HepG2 (cell line): ENCODE data around the gene CSMD2. TPM values are rescaled to one million over a fixed set of nuclear protein-coding genes. Genes with fewer than 3 reads are reported as not detected.

ENCODE experiments used
- ATAC-seq: fragments of 200-7000 bp; cut with Tn5 transposase; 3 replicates; pipeline ENCODE4 v1.9.1; 2020; ENCODE audit warnings: mild to moderate bottlenecking, moderate library complexity
- BruUV-seq: library from RNA; stranded (reverse); fragments of 400-500 nt; replicated peaks from 2 replicates; lab custom pipeline; 2021; lab: Mats Ljungman, UMichigan
- CTCF ChIA-PET: fragments of 300-600 bp; formaldehyde crosslinking; extraction: SDS; loops from one replicate; lab custom pipeline; 2021; ENCODE audit warnings: low total read pairs, inconsistent platforms, low intra/inter-chr PET ratio; lab: Yijun Ruan, JAX
- POLR2A ChIA-PET: fragments of 350-600 bp; sonication (Branson Sonifier 250); formaldehyde crosslinking; loops from one replicate; lab custom pipeline; 2020; ENCODE audit warnings: antibody characterized with exemption, inconsistent platforms; lab: Yijun Ruan, JAX
- DNase-seq: peaks from one replicate; pipeline ENCODE4 v3.0.0-alpha.2; 2015; ENCODE audit warnings: low spot score
- FAIRE-seq: peaks from 3 replicates; lab custom pipeline; 2011; peaks lifted over from hg19 to GRCh38; lab: Jason Lieb, UNC
- H2AFZ ChIP-seq: one replicate; pipeline ENCODE4 v1.6.1; 2011; ENCODE audit warnings: low read length, inconsistent platforms
- H3K27ac ChIP-seq: fragments of 300-600 bp; 3 replicates; pipeline ENCODE4 v1.8.0; 2011; ENCODE audit warnings: mixed run types, mild to moderate bottlenecking, mixed read lengths, low read length, inconsistent platforms; ENCODE audit not compliant: insufficient read depth; ENCODE audit errors: extremely low read length
- H3K27me3 ChIP-seq, 2 experiments: fragments of 200-600 bp in 1 of 2; 2 replicates in 1 of 2; 3 replicates in 1 of 2; pipeline versions ENCODE4 v1.6.0 to v1.8.0; 2011; ENCODE audit warnings: low read length in 2 of 2, mild to moderate bottlenecking in 2 of 2, moderate library complexity in 2 of 2, inconsistent platforms in 1 of 2; ENCODE audit not compliant: insufficient read depth in 2 of 2, control insufficient read depth in 1 of 2
- H3K36me3 ChIP-seq, 2 experiments: fragments of 200-600 bp in 1 of 2; replicated peaks in 1 of 2; 2 replicates in 1 of 2; 3 replicates in 1 of 2; pipeline versions ENCODE4 v1.5.1 to v1.8.0; 2011; ENCODE audit warnings: low read length in 2 of 2, inconsistent platforms in 1 of 2; ENCODE audit not compliant: insufficient read depth in 2 of 2, control insufficient read depth in 1 of 2
- H3K4me1 ChIP-seq: 2 replicates; pipeline ENCODE4 v1.5.1; 2012; ENCODE audit warnings: low read length, inconsistent platforms; ENCODE audit not compliant: insufficient read depth
- H3K4me2 ChIP-seq: 2 replicates; pipeline ENCODE4 v1.6.0; 2011; ENCODE audit warnings: low read depth, low read length, inconsistent platforms
- H3K4me3 ChIP-seq, 3 experiments: fragments of 200-600 bp in 1 of 3; sonication (generic), shearing (Covaris generic) in 1 of 3; replicated peaks in 1 of 3; 2 replicates each; pipeline ENCODE4 v1.5.1; 2011 to 2016; ENCODE audit warnings: low read length in 3 of 3, inconsistent platforms in 2 of 3, low read depth in 2 of 3, mild to moderate bottlenecking in 2 of 3, control low read depth in 1 of 3, mixed read lengths in 1 of 3; ENCODE audit not compliant: insufficient read depth in 1 of 3
- H3K79me2 ChIP-seq: one replicate; pipeline ENCODE4 v1.6.1; 2011; ENCODE audit warnings: low read length, inconsistent platforms; ENCODE audit not compliant: insufficient read depth
- H3K9ac ChIP-seq: 2 replicates; pipeline ENCODE4 v1.6.0; 2011; ENCODE audit warnings: mild to moderate bottlenecking, low read depth, low read length, inconsistent platforms; ENCODE audit not compliant: insufficient read depth
- H3K9me3 ChIP-seq: 2 replicates; pipeline ENCODE4 v1.5.1; 2012; ENCODE audit warnings: mild to moderate bottlenecking, low read length
- H4K20me1 ChIP-seq: 2 replicates; pipeline ENCODE4 v1.6.0; 2011; ENCODE audit warnings: inconsistent platforms, mild to moderate bottlenecking, low read length, moderate library complexity; ENCODE audit not compliant: insufficient read depth
- DR1 ChIP-seq: sonication (generic); formaldehyde crosslinking; IDR thresholded peaks from 2 replicates; pipeline ENCODE4 v1.8.0; 2021; ENCODE audit warnings: mild to moderate bottlenecking, missing genetic modification reagents, inconsistent platforms
- NFATC3 ChIP-seq: sonication (generic); formaldehyde crosslinking; IDR thresholded peaks from 2 replicates; pipeline ENCODE4 v1.5.1; 2020; ENCODE audit warnings: mild to moderate bottlenecking, missing genetic modification reagents
- TCF12 ChIP-seq, 2 experiments: fragments of 450-650 bp in 1 of 2; sonication (generic) in 1 of 2; formaldehyde crosslinking in 1 of 2; IDR thresholded peaks; 2 replicates each; pipeline versions ENCODE4 v1.6.1 to v1.8.0; 2017 to 2022; ENCODE audit warnings: antibody characterized with exemption in 1 of 2, mild to moderate bottlenecking in 1 of 2, missing genetic modification reagents in 1 of 2, moderate library complexity in 1 of 2
- ZNF263 ChIP-seq: sonication (generic); formaldehyde crosslinking; IDR thresholded peaks from 2 replicates; pipeline ENCODE4 v1.4.0; 2020; ENCODE audit warnings: missing genetic modification reagents
- ZNF468 ChIP-seq: sonication (generic); formaldehyde crosslinking; IDR thresholded peaks from 2 replicates; pipeline ENCODE4 v1.8.0; 2022; ENCODE audit warnings: mild to moderate bottlenecking, moderate library complexity, missing genetic modification reagents
- ZNF605 ChIP-seq: sonication (generic); formaldehyde crosslinking; IDR thresholded peaks from 2 replicates; pipeline ENCODE4 v1.8.0; 2022; ENCODE audit warnings: mild to moderate bottlenecking, missing genetic modification reagents
- WGBS: methylation state at CpG from one replicate; pipeline ENCODE4 v1.1.6; 2017; ENCODE audit warnings: low lambda C conversion rate; 5-methylcytosine and 5-hydroxymethylcytosine counted together
- in situ Hi-C: cut with HindIII; loops from 2 replicates; pipeline ENCODE4 v1.10.0; 2017; ENCODE audit warnings: low pct_unique_long_range_greater_than_20kb; ENCODE audit not compliant: extremely low pct_ligation_motif_present
- intact Hi-C: fragments of 100-400 bp; cut with micrococcal nuclease; formaldehyde crosslinking; loops from one replicate; pipeline ENCODE4 v1.10.0; 2022; ENCODE audit not compliant: unreplicated experiment
- polyA plus RNA-seq, 8 experiments: library from polyadenylated mRNA; depleted of rRNA in 3 of 8; stranded (reverse) in 7 of 8; unstranded in 1 of 8; fragments of >200 nt; fragmentation: Illumina TruSeq in 4 of 8; extraction: Trizol in 4 of 8; gene quantifications; 2 replicates each; pipeline versions ENCODE4 v1.2.1 to v1.2.3, GENCODE V29; 2011 to 2016; ENCODE audit warnings: low read depth in 4 of 8, missing spikeins in 1 of 8, mixed read lengths in 1 of 8; ENCODE audit not compliant: insufficient read depth in 1 of 8
- total RNA-seq, 5 experiments: library from RNA; depleted of rRNA; stranded (reverse); fragments of >200 nt; fragmentation: Illumina TruSeq; extraction: Trizol; gene quantifications; 2 replicates each; pipeline ENCODE4 v1.2.3, GENCODE V29; 2016; ENCODE audit warnings: low read depth in 1 of 5
- TF ChIP-seq, protein P1 (sequence below): sonication (generic); formaldehyde crosslinking; IDR thresholded peaks from 2 replicates; pipeline ENCODE4 v1.4.0; 2020; ENCODE audit warnings: missing genetic modification reagents
- TF ChIP-seq, protein P2 (sequence below), 2 experiments: sonication (generic) in 1 of 2; formaldehyde crosslinking in 1 of 2; IDR thresholded peaks; 2 replicates each; pipeline versions ENCODE4 v1.4.0 to v1.6.1; 2016 to 2020; ENCODE audit warnings: borderline replicate concordance in 1 of 2, low read depth in 1 of 2, mild to moderate bottlenecking in 1 of 2, missing genetic modification reagents in 1 of 2
- TF ChIP-seq, protein P3 (sequence below): fragments of 450-650 bp; IDR thresholded peaks from 2 replicates; pipeline ENCODE4 v1.6.1; 2016

Gene CSMD2
- total and polyA plus RNA-seq, 2 of the 13 experiments (the other 11 are each of a cell fraction or from before 2014, with no cell fraction given): not detected

DNA sequence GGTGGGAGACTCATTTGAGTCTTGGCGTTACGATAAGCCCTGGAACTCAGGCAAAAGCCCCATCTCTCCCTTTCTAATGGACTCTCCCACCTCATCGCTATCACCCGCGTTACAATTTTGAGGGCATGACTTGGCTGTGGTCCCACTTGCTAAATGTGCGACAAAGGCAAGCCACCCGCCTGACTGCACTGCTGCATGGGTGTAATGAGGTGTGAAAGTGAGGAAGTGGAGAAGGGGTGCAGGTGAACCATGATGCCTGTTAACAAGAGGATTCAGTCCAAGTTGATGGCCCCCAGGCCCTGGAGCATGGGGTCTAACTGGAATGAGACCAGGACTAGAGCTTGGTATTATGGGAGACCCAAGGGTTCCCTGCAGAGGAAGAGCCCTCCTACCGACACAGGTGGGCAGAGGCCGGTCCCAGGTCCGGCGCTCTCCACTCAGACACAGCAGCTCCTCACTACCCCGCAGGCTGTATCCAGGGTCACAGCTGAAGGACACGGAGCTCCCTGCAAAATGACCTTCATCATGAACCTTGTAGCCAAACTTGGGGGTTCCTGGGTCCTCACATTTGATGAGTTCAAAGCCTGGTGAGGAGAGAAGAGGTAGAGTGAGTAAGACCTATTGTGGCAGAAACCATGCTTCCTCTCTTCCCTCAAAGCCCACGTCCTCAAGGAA lies 466.5 kb downstream of the CSMD2 start (continued):
- TF ChIP-seq, protein P1, sequence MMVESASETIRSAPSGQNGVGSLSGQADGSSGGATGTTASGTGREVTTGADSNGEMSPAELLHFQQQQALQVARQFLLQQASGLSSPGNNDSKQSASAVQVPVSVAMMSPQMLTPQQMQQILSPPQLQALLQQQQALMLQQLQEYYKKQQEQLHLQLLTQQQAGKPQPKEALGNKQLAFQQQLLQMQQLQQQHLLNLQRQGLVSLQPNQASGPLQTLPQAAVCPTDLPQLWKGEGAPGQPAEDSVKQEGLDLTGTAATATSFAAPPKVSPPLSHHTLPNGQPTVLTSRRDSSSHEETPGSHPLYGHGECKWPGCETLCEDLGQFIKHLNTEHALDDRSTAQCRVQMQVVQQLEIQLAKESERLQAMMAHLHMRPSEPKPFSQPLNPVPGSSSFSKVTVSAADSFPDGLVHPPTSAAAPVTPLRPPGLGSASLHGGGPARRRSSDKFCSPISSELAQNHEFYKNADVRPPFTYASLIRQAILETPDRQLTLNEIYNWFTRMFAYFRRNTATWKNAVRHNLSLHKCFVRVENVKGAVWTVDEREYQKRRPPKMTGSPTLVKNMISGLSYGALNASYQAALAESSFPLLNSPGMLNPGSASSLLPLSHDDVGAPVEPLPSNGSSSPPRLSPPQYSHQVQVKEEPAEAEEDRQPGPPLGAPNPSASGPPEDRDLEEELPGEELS (CRISPR knock-in tag): no peak
- no peak for TF ChIP-seq ZNF605 (CRISPR knock-in tag)
- no peak for TF ChIP-seq ZNF468 (CRISPR knock-in tag)
- no peak for TF ChIP-seq ZNF263 (CRISPR knock-in tag)
- TF ChIP-seq, protein P2, sequence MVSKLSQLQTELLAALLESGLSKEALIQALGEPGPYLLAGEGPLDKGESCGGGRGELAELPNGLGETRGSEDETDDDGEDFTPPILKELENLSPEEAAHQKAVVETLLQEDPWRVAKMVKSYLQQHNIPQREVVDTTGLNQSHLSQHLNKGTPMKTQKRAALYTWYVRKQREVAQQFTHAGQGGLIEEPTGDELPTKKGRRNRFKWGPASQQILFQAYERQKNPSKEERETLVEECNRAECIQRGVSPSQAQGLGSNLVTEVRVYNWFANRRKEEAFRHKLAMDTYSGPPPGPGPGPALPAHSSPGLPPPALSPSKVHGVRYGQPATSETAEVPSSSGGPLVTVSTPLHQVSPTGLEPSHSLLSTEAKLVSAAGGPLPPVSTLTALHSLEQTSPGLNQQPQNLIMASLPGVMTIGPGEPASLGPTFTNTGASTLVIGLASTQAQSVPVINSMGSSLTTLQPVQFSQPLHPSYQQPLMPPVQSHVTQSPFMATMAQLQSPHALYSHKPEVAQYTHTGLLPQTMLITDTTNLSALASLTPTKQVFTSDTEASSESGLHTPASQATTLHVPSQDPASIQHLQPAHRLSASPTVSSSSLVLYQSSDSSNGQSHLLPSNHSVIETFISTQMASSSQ (IDR thresholded peaks at IDR 0.05; ENCODE audit: low read depth): no peak
- TF ChIP-seq, protein P2 (CRISPR knock-in tag; IDR thresholded peaks at IDR 0.05; ENCODE audit: borderline replicate concordance): no peak

DNA sequence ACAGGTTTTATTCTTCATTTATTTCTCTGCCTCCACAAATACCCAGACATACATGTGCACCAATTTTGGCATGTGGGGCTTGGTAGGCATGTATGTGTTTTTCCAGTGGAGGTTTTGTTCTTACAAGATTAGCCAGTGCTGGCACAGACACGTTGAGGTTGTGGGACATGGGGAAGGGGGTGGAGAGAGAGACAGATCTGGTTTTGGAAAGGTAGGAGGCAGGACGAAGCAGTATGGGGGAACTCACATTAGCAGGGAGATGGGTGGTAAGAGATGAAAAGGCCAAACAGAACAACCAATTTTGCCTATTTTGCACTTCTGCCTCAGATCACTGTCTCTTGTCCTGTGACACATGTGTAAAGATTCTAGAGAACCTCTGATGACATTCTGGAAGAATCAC lies 467.2 kb downstream of the CSMD2 start:
- in situ Hi-C loops (no loop called here), intact Hi-C loops (no loop called here)
- H3K36me3 ChIP-seq: no peaks in the 10 kb centered on the region
- no peak overlapping the region for H3K9ac ChIP-seq
- POLR2A ChIA-PET: no interaction called here
- CTCF ChIA-PET: no interaction called here
- H3K9me3 ChIP-seq: no peaks in the 10 kb centered on the region
- no peaks in the 10 kb centered on the region for H3K4me1 ChIP-seq
- no peak overlapping the region for H3K4me3 ChIP-seq
- no peaks in the 10 kb centered on the region for H4K20me1 ChIP-seq
- no peak overlapping the region for H3K27ac ChIP-seq
- H3K27me3 ChIP-seq: no peaks in the 10 kb centered on the region; a peak in 1 of 5 replicates
- DNase-seq (no peak), FAIRE-seq (no peak), ATAC-seq (no peak)
- H3K79me2 ChIP-seq: no peaks in the 10 kb centered on the region
- WGBS: 2% methylated on average over 2 of the region's 2 CpGs
- BruUV-seq: no TSS peak
- H2AFZ ChIP-seq: no peak overlapping the region
- no peak overlapping the region for H3K4me2 ChIP-seq
- TF ChIP-seq DR1 (no peak), TCF12 (IDR thresholded peaks at IDR 0.05) (no peak), TCF12 (CRISPR knock-in tag; IDR thresholded peaks at IDR 0.05) (no peak), NFATC3 (CRISPR knock-in tag) (no peak)
- TF ChIP-seq, protein P3, sequence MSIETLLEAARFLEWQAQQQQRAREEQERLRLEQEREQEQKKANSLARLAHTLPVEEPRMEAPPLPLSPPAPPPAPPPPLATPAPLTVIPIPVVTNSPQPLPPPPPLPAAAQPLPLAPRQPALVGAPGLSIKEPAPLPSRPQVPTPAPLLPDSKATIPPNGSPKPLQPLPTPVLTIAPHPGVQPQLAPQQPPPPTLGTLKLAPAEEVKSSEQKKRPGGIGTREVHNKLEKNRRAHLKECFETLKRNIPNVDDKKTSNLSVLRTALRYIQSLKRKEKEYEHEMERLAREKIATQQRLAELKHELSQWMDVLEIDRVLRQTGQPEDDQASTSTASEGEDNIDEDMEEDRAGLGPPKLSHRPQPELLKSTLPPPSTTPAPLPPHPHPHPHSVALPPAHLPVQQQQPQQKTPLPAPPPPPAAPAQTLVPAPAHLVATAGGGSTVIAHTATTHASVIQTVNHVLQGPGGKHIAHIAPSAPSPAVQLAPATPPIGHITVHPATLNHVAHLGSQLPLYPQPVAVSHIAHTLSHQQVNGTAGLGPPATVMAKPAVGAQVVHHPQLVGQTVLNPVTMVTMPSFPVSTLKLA: no peak
